COR-L47 (cell line): Measurements from ENCODE around the gene DMXL1.

Experiments used
- DNase-seq: peaks from one replicate; lab custom pipeline; 2025; lab: John Stamatoyannopoulos, UW

Gene DMXL1

DNA sequence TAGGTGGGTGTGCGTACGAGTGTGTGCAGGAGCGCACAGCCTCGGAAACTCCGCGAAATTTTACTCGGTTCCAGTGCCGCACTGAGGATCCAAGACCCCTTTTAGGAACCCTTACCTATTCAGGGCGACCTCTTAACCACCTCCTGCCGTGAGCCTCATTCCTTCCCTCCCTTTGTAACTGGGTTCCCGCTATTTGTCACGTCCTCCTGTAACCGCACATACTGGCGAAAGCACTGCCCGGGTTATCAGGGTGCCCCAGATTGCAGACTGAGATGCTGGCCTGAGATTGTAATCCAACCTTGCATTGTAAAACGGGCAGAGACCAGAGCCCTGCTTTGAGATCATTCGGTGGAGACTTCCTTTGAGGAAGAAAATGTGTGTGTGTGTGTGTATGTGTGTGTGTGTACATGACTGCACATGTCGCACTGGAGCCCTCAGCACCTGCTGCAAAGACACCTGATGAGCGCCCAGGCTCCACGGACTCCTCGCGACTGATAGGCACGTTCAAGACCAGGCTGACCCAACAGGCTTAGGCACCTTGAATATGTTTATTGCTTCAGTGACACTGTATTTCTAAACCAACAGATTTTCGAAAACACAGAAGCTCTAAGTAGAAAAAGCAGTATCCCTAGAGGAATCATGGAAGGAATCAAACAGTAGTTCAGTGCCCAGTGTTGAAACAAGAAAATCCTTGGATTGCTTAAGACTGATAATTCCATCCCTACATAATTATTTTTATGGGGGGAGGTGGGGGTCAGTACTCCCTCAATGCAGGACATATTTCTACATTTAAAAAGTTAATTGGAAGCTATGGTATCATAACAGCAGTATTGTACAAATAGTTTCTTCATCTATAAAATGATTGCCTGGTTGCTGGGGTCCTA is 198.4 kb downstream of the DMXL1 start:
- peak; percentile 53 for DNase-seq

- no peak for DNase-seq
Observed at GRCh38 chr5:119270121-119270565, 199.3 kb downstream of the DMXL1 start.

DNA sequence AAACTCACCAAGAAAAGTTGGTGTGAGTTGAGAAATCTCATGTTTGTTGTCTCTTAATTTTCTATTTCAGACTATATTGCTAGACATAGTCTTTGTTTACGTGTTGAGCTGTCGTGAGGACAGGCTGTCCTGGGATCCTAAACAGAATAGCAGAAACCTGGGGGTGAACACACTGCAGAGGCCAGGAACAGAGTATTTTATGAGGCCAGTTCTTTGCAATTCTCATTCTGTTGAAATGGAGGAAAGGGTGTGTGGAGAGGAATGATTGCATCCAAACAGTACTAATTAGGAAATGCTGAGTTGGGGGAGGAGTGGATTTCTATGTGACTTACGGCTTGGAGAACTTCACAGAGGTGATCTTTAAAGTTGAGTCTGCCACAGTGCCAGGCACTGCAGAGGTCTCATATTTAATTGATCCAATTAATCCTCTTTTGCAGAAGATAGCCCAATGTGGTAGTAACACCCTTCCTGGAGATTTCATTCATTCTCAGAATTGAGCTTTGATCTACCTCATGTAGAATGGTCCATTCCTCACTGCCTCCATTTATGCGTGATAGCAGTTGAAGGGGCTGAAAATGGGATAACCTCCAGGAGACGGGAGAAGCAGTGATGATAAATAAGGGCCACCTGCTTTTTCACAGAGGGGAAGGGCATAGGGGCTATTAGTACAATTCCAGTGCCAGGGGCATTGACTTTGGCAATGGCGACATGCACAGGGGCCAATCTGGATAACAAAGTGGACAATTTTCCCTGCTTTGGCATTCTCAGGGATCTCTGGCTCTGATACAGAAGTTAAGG is 200.3 kb downstream of the DMXL1 start:
- DNase-seq = no peak

DNA sequence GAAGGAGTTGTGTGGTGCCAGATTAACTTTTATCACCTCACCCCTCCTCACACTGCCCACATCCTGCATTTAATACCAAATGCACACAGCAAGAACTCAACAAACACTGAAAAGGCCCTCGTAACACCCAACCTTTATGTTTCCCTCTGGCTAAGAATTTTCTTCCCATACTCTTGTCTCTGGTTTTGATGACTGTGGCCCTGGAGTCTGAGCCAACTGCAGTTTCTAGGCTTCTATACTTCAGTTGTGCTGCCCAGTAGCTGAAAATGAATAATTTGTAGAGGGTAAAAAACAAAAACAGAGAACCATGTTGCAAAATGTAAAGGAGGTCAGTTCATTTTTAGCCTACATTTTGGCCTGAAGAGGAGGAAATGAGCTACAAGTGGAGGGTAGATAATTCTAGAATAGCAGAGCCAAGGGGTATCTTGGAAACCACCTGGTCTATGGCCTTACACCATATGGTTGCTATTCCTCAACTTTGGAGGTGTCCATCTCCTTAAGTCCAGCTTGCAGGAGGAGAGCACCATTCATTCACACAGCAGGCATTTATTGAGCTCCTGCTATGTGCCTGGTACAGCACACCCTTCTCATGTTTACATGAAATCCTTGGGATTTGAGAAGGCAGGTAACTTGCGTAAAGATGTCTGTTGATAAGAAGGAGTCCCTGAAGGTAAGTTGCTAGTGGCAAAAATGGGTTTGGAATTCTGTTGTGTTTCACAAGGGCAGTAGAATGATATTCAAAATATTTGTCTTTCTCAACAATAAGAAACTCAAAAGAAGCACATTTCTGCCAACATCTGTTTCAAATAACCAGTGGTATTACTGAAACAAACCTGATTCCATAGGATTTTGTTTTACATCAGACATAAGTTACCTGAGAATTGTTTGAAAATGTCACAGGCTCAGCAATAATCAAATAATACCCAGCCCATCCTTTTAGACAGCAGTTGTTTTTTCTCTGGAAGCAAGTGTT is 201.2 kb downstream of the DMXL1 start:
- DNase-seq = no peak

GRCh38 chr5:119273391-119273839 is 202.5 kb downstream of the DMXL1 start:
- no peak for DNase-seq

- no peak for DNase-seq
Observed at GRCh38 chr5:119274030-119274766, 203.3 kb downstream of the DMXL1 start.

- no peak for DNase-seq
Observed at GRCh38 chr5:119274767-119275130, 203.9 kb downstream of the DMXL1 start.

GRCh38 chr5:119275146-119275545 is 204.3 kb downstream of the DMXL1 start:
- DNase-seq = no peak

- DNase-seq = no peak
Observed at GRCh38 chr5:119275601-119276173, 204.8 kb downstream of the DMXL1 start.

GRCh38 chr5:119276978-119277377 is 206.1 kb downstream of the DMXL1 start:
- DNase-seq = no peak

DNA sequence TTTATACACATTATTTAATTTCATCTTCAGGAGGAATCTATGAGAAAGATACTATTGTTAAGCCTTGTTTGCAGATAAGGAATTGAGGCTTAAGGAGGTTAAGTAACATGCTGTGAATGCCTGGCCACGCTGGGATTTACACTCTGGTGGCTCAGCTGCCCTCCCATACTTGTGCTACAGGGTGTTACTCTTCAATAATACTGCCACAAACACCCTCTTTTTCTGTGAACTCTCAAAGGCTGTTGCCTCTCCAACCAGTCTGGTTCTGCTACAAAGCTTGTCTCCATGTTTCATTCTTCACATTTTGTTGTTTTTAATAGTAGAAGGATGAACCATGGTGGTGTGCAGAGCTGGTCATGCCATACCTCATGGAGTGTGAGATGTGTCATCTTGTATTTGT is 208.2 kb downstream of the DMXL1 start:
- no peak for DNase-seq

DNA sequence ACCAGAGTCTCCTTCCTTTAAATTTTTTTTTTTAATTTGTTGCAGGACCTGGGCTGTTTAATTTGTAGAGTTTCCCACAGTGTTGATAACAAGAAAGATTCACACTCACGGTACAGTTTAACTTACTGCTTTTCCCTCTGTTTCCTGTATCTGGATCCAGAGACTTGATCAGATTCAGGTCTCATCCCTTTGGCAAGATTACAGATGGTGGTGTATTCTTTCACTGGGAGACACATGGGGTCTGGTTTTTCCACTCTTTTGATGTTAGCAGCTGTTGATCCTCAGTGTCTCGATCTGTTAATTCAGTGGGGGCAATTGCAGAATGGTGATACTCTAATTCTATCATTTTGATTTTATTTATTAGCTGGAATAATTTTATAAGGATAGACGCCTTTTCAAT is 209.5 kb downstream of the DMXL1 start:
- no peak for DNase-seq

DNA sequence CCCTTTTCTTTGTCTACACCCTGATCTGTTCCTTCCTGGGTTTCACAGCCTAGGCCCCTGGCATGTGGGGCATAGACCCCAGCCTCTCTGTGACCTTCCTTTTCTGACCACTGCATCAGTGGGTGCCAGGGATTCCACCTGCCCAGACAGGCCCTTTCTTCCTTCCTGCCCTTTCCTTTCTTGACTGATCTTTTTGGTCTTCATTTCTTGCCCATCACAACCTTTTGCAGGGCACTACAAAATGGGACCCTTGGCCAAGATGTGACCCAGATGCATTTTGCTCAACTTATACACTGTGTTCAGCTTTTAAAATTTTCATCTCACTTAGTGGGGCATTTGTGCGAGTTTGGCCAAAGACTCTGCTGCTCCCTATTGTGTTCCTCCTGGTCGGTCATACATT is 211.7 kb downstream of the DMXL1 start:
- no peak for DNase-seq

DNA sequence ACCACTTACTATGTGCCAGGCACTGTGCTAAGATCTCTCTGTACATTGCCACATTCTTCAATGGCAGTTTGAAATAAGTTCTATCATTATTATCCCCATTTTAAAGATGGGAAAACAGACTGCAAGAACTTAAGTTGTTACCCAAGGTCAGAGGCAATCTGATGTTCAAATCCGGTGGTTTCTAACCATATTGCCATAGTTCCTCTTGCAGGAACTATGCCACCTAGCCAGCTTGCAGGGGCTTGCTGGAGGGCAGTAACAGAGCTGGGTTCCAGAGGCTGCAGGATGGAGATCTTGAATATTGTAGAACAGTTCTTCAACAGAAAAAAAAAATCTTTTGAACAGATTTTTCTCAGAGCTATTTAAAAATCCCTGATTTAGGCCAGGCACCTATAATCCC is 213.1 kb downstream of the DMXL1 start:
- DNase-seq = no peak

DNA sequence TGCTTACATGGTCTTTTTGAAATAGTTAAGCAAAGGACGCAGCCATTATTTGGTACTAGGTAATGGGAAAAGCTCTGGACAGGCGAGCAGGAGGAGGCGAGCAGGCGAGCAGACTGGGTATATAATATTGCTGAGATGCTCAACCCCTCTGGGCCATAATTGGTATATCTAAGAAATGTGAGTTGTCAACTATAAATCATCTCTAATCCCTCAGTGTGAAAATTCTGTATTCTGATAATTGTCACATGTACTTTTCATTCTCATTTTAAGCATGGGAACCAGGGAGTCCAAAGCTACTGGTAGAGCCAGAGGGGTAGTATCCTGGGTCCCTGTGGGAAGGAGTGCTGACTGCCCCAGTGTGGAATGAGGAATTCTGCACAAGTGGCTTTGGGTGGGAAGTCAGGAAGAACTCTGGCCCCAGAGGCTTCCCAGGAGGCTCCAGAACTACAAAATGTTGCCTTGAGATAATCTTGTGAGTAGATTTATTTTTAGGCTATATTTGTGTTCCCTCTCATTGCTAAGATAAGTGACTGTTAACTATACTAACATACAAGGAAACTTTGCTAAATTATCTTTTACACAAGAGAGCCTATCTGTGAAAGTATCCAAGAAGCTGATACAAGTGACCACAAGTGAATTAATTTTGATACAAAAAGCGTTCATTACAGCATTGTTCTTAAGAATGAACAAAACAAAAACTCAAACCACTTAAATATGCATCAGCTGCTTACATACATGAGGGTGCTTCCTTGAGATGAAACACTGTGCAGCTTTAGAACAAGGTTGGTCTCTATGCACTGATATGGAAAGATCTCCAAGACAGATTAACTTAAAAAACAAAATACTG is 214.4 kb downstream of the DMXL1 start:
- DNase-seq = no peak

DNA sequence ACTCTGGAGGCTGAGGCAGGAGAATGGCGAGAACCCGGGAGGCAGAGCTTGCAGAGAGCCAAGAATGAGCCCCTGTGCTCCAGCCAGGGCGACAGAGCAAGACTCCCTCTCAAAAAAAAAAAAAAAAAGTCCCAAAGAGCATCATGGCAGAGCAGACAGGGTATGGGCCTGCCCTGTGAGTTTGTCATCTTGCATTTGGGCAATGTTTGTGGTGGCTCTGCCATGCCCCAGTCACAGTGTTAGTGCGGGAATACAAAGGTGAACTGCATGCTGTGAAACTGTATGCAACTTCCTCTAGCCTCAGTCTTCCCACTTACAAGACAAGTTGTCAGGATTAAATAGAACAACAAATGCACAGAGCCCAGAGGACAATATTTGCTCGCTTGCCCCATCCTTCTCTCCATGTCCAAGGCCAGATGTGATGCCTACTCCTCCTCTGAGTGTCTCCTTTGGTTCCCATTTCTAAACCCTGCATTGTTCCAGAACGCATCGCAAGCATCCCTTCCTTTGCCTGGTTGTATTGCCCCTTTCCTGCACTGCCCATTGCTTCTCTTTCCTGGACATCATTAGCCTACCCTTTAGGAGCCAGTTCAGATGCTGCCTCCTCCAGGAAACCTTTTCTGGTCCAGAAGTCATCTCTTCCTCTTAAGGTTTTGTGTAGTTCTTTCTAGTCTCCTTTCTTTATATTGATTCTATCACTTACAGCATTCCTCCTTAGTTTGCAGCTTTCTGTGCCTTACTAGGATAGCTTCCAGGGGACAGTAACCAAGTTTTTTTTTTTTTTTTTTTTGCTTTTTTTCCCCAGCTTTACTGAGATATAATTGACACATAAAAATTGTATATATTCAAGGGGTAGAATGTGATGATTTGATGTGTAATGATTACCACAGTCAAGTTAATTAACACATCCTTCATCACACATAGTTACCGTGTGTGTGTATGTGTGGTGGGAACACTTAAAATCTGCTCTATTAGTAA is 215.9 kb downstream of the DMXL1 start:
- DNase-seq = no peak

- DNase-seq = no peak
Observed at GRCh38 chr5:119287547-119288111, 216.7 kb downstream of the DMXL1 start.

GRCh38 chr5:119288379-119289033 is 217.6 kb downstream of the DMXL1 start:
- DNase-seq = no peak
